ENCODE data around the gene TRAK1. TPM values are rescaled to one million over a fixed set of nuclear protein-coding genes. Genes with fewer than 3 reads are reported as not detected.
A peak's percentile ranks its signal among the peaks of the same experiment; 100 is the strongest.
"Not testable (repeated sequence)": the region's sequence is repeated elsewhere in the genome, so short reads cannot be mapped to it uniquely, and the experiment has no call there.

TRAK1 gene
- total and polyA plus RNA-seq, 4 donors = 18.2 to 65.4 (median 32.5) TPM

DNA sequence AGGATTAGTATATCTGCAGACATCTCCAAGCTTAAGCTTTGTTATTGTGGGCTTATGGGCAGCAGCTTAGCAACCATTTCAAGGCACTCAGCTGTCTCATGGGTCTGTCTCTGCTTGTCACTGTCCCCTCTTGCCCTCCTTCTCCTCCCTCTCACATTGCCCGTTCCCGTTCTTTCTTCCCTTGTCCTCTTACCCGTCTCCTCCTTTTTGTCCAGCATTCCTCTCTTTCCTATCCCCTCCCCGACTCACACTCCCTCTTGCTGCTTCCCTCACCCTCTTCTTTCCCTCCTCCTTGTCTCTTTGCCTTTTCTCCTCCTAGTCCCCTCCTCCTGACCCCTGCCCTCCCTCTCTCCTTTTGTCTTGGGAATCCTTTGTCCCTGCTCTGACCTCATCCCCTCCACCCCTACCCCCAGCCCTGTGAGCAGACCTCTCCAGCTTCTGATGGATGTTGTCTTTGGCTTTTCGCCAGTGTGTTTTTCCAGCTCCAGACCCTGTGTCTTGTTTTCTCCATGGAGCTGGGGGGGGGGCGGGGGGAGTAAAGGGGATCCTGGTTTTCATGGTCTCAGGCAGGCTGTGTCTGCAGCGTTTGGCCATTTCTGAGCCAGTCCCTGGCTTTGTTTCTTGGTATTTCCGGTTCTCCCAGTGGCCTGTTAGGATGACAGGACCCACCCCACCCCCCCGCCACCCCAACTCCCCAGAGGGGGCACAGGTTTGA is 47.9 kb upstream of the TRAK1 start:
- no peaks in the 10 kb centered on the region for H3K27me3 ChIP-seq (ENCODE audit: control insufficient read depth in 3 of 3, insufficient read depth in 3 of 3, low read length in 2 of 3)
- no peaks in the 10 kb centered on the region for H3K9me3 ChIP-seq (ENCODE audit: control insufficient read depth in 4 of 4, insufficient read depth in 3 of 4, low read length in 3 of 4)
- peak overlapping the region; percentile 13 to 89 for H3K27ac ChIP-seq (ENCODE audit: low read depth in 1 of 2, low read length in 1 of 2)
- 35 to 71% methylated on average over 9 of the region's 9 CpGs for WGBS, 2 donors
- ATAC-seq (ENCODE audit: insufficient read depth, low FRiP score) = no peak
- peaks cover 7 to 32% (median 10%) of the 10 kb centered on the region in 5 donors for H3K4me1 ChIP-seq (ENCODE audit: control insufficient read depth in 5 of 5, insufficient read depth in 5 of 5, low read length in 5 of 5)
- peak; percentile 82 to 88 (median 86) for DNase-seq
- peak overlapping the region; percentile 1 to 31 for H3K9ac ChIP-seq (ENCODE audit: insufficient read depth in 1 of 2, low read length in 2 of 2)
- H3K36me3 ChIP-seq (ENCODE audit: control insufficient read depth in 4 of 4, insufficient read depth in 4 of 4, low read length in 4 of 4) = no peaks in the 10 kb centered on the region
- no peak for TF ChIP-seq CTCF (IDR thresholded peaks at IDR 0.05; ENCODE audit: control extremely low read depth, extremely low read depth)
- no peak overlapping the region for H3K4me3 ChIP-seq

GRCh38 chr3:42045708-42046243 is 45.4 kb upstream of the TRAK1 start:
- Histone ChIP-seq H3K9ac (ENCODE audit: insufficient read depth in 1 of 2, low read length in 2 of 2) (no peak overlapping the region), H3K4me1 (ENCODE audit: control insufficient read depth in 5 of 5, insufficient read depth in 5 of 5, low read length in 5 of 5) (peaks cover 7 to 37% (median 10%) of the 10 kb centered on the region in 5 donors), H3K9me3 (ENCODE audit: control insufficient read depth in 4 of 4, insufficient read depth in 3 of 4, low read length in 3 of 4) (no peaks in the 10 kb centered on the region), H3K36me3 (ENCODE audit: control insufficient read depth in 4 of 4, insufficient read depth in 4 of 4, low read length in 4 of 4) (no peaks in the 10 kb centered on the region), H3K27ac (ENCODE audit: low read depth in 1 of 2, low read length in 1 of 2) (peak overlapping the region in 1 of 2 donors; percentile 5), H3K27me3 (ENCODE audit: control insufficient read depth in 3 of 3, insufficient read depth in 3 of 3, low read length in 2 of 3) (no peaks in the 10 kb centered on the region), H3K4me3 (no peak overlapping the region)
- 89 to 97% methylated on average over 2 of the region's 2 CpGs for WGBS, 2 donors
- DNase-seq (no peak), ATAC-seq (ENCODE audit: insufficient read depth, low FRiP score) (no peak)
- no peak for TF ChIP-seq CTCF (IDR thresholded peaks at IDR 0.05; ENCODE audit: control extremely low read depth, extremely low read depth)

- not testable (repeated sequence) for H3K9me3 ChIP-seq (ENCODE audit: control insufficient read depth in 4 of 4, insufficient read depth in 3 of 4, low read length in 3 of 4); H3K9ac ChIP-seq (ENCODE audit: insufficient read depth in 1 of 2, low read length in 2 of 2); DNase-seq; H3K36me3 ChIP-seq (ENCODE audit: control insufficient read depth in 4 of 4, insufficient read depth in 4 of 4, low read length in 4 of 4); ATAC-seq (ENCODE audit: insufficient read depth, low FRiP score); H3K27me3 ChIP-seq (ENCODE audit: control insufficient read depth in 3 of 3, insufficient read depth in 3 of 3, low read length in 2 of 3); H3K4me3 ChIP-seq
- Histone ChIP-seq H3K27ac (ENCODE audit: low read depth in 1 of 2, low read length in 1 of 2) (peak overlapping the region in 1 of 2 donors; percentile 17), H3K4me1 (ENCODE audit: control insufficient read depth in 5 of 5, insufficient read depth in 5 of 5, low read length in 5 of 5) (peaks cover 9 to 49% (median 13%) of the 10 kb centered on the region in 5 donors)
- WGBS, 2 donors = 62 to 72% methylated on average over 4 of the region's 4 CpGs
Observed at GRCh38 chr3:42048526-42048925, 42.6 kb upstream of the TRAK1 start.

DNA sequence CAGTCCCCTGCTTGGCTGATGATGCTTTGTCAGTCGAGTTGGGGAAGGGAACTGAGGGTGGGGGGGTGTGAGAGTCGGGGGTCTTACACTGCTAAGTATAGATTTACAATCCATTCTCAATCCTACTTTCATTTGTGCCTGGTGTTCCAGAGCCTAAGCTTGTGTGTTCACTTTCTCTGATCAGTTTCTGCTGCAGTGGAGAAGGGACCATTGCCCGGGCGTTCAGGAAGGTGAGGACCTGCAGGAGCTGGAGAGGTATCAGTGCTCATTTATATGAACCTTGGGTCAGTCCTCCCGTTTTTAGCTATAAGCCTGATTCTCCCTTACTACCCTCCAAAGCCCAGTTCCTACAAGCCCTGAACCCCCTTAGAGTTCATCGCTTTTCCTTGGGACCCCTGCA is 41.0 kb upstream of the TRAK1 start:
- no peak overlapping the region for H3K27ac ChIP-seq (ENCODE audit: low read depth in 1 of 2, low read length in 1 of 2)
- H3K9ac ChIP-seq (ENCODE audit: insufficient read depth in 1 of 2, low read length in 2 of 2) = no peak overlapping the region
- peaks cover 9 to 41% (median 14%) of the 10 kb centered on the region in 5 donors for H3K4me1 ChIP-seq (ENCODE audit: control insufficient read depth in 5 of 5, insufficient read depth in 5 of 5, low read length in 5 of 5)
- H3K36me3 ChIP-seq (ENCODE audit: control insufficient read depth in 4 of 4, insufficient read depth in 4 of 4, low read length in 4 of 4) = no peaks in the 10 kb centered on the region
- H3K9me3 ChIP-seq (ENCODE audit: control insufficient read depth in 4 of 4, insufficient read depth in 3 of 4, low read length in 3 of 4) = no peaks in the 10 kb centered on the region
- TF ChIP-seq CTCF (IDR thresholded peaks at IDR 0.05; ENCODE audit: control extremely low read depth, extremely low read depth) = no peak
- 92 to 94% methylated on average over 6 of the region's 6 CpGs for WGBS, 2 donors
- H3K4me3 ChIP-seq = no peak overlapping the region
- H3K27me3 ChIP-seq (ENCODE audit: control insufficient read depth in 3 of 3, insufficient read depth in 3 of 3, low read length in 2 of 3) = no peaks in the 10 kb centered on the region
- ATAC-seq (ENCODE audit: insufficient read depth, low FRiP score) = no peak
- DNase-seq = no peak

Measured in lung (tissue), 12 donors.